ENCODE data around the gene DPYD. TPM values are rescaled to one million over a fixed set of nuclear protein-coding genes. Genes with fewer than 3 reads are reported as not detected.

Gene DPYD
- total RNA-seq, 1 experiment from 2014 or later, result 7.0 TPM

- no TSS peak for BruUV-seq (replicated peaks)
- no peaks in the 10 kb centered on the region for H3K4me1 ChIP-seq
- no peak for DNase-seq
- intact Hi-C loops (cut with micrococcal nuclease; ENCODE audit: unreplicated experiment), result no loop called here
- no peak overlapping the region for H3K4me3 ChIP-seq (ENCODE audit: low read depth, low read length)
- H3K27me3 Mint-ChIP-seq (ENCODE audit: insufficient read depth, unreplicated experiment), result no peaks in the 10 kb centered on the region
- TF ChIP-seq, protein P1, sequence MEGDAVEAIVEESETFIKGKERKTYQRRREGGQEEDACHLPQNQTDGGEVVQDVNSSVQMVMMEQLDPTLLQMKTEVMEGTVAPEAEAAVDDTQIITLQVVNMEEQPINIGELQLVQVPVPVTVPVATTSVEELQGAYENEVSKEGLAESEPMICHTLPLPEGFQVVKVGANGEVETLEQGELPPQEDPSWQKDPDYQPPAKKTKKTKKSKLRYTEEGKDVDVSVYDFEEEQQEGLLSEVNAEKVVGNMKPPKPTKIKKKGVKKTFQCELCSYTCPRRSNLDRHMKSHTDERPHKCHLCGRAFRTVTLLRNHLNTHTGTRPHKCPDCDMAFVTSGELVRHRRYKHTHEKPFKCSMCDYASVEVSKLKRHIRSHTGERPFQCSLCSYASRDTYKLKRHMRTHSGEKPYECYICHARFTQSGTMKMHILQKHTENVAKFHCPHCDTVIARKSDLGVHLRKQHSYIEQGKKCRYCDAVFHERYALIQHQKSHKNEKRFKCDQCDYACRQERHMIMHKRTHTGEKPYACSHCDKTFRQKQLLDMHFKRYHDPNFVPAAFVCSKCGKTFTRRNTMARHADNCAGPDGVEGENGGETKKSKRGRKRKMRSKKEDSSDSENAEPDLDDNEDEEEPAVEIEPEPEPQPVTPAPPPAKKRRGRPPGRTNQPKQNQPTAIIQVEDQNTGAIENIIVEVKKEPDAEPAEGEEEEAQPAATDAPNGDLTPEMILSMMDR (IDR thresholded peaks at IDR 0.05; ENCODE audit: insufficient read depth in 1 of 2, low read depth in 1 of 2, low read length in 1 of 2, severe bottlenecking in 1 of 2, unreplicated experiment in 1 of 2), result no peak
- H3K36me3 Mint-ChIP-seq (ENCODE audit: insufficient read depth, unreplicated experiment), result no peaks in the 10 kb centered on the region
- H3K9me3 Mint-ChIP-seq (ENCODE audit: unreplicated experiment), result no peaks in the 10 kb centered on the region
- H3K27me3 ChIP-seq (replicated peaks; ENCODE audit: control insufficient read depth, insufficient read depth, low read length), result no peaks in the 10 kb centered on the region
- no peak overlapping the region for H3K4me3 Mint-ChIP-seq (ENCODE audit: unreplicated experiment)
- POLR2A ChIA-PET, result no interaction called here
- no peaks in the 10 kb centered on the region for H3K9me3 ChIP-seq
- H3K36me3 ChIP-seq (ENCODE audit: control insufficient read depth, insufficient read depth, low read length), result no peaks in the 10 kb centered on the region
- no peaks in the 10 kb centered on the region for H3K4me1 Mint-ChIP-seq (ENCODE audit: low read depth, unreplicated experiment)
- no peak overlapping the region for H3K27ac Mint-ChIP-seq (ENCODE audit: unreplicated experiment)
- CTCF ChIA-PET, result no interaction called here
These were observed 7.2 kb downstream of the DPYD start for GRCh38 chr1:97913506-97914139.

DNA sequence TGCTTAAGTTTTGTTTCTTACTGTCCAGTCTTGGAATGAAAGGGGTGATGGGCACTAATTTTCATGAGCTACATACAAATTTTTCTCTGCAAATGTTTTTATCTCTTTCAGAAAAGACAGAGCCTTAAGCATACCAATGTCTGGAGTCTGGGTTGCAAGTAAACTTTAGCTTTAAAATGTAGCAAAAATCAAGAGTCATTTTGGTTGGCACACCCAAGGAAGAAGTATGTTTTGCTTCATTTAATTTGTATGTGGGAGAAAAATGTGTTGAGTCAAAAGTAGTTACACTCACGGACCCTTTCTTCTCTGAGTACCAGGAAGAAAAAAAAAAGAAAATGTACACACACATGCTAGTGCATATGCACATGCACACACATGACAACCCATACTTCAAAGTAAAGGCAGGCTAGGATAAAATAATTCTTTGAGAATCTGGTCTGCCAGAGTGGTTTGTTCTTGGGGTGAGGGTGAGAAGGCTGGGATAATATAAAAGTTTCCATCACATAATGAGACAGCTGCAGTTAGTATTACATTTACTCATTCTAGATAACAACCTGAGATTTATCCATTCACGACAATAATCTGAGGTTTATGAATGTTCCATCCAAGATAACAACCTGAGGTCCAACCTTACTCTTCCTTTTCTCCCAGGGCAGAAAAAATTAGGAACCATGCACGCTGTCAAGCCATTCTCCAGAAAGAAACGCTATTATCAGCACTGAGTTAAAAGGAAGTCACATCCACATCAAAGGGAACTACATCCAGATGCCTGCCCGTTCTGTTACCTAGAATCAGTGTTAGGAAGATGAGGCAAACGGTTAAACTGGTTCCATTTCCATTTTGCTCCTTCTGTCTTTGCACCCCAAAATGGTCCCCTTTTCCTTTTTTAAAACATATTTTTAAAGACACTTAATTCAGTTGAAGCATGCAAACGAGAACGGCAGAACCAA is 9.3 kb downstream of the DPYD start:
- TF ChIP-seq, protein P1 (IDR thresholded peaks at IDR 0.05; ENCODE audit: insufficient read depth in 1 of 2, low read depth in 1 of 2, low read length in 1 of 2, severe bottlenecking in 1 of 2, unreplicated experiment in 1 of 2), result no peak
- no peaks in the 10 kb centered on the region for H3K4me1 Mint-ChIP-seq (ENCODE audit: low read depth, unreplicated experiment)
- DNase-seq, result no peak
- POLR2A ChIA-PET, result no interaction called here
- H3K4me3 Mint-ChIP-seq (ENCODE audit: unreplicated experiment), result no peak overlapping the region
- H3K36me3 Mint-ChIP-seq (ENCODE audit: insufficient read depth, unreplicated experiment), result no peaks in the 10 kb centered on the region
- H3K9me3 Mint-ChIP-seq (ENCODE audit: unreplicated experiment), result no peaks in the 10 kb centered on the region
- H3K4me3 ChIP-seq (ENCODE audit: low read depth, low read length), result no peak overlapping the region
- intact Hi-C loops (cut with micrococcal nuclease; ENCODE audit: unreplicated experiment), result no loop called here
- no peaks in the 10 kb centered on the region for H3K9me3 ChIP-seq
- CTCF ChIA-PET, result no interaction called here
- BruUV-seq (replicated peaks), result no TSS peak
- no peaks in the 10 kb centered on the region for H3K27me3 ChIP-seq (replicated peaks; ENCODE audit: control insufficient read depth, insufficient read depth, low read length)
- H3K27ac Mint-ChIP-seq (ENCODE audit: unreplicated experiment), result no peak overlapping the region
- no peaks in the 10 kb centered on the region for H3K4me1 ChIP-seq
- no peaks in the 10 kb centered on the region for H3K36me3 ChIP-seq (ENCODE audit: control insufficient read depth, insufficient read depth, low read length)
- no peaks in the 10 kb centered on the region for H3K27me3 Mint-ChIP-seq (ENCODE audit: insufficient read depth, unreplicated experiment)

DNA sequence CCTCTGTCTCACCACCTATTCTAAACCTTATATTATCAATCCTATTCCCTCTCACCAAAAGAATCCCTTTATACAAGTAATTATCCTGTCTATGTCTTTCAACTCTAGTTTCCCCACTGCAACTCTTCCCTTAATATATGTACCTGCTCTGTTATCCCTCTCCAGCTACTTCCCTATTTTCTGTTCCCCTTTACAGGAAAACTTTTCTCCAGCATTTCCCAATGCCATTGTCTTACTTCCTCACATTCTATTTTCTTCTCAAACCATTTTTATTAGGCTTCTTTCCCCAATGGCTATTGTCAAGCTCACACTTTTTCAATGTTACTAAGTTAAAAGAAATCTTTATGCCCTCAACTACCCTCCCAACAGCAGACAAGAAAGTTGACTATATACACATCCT is 11.6 kb downstream of the DPYD start:
- CTCF ChIA-PET, result no interaction called here
- Histone ChIP-seq H3K4me3 (ENCODE audit: low read depth, low read length) (no peak overlapping the region), H3K36me3 (ENCODE audit: control insufficient read depth, insufficient read depth, low read length) (no peaks in the 10 kb centered on the region), H3K9me3 (no peaks in the 10 kb centered on the region), H3K27me3 (replicated peaks; ENCODE audit: control insufficient read depth, insufficient read depth, low read length) (no peaks in the 10 kb centered on the region), H3K4me1 (no peaks in the 10 kb centered on the region)
- Mint-ChIP-seq H3K27me3 (ENCODE audit: insufficient read depth, unreplicated experiment) (no peaks in the 10 kb centered on the region), H3K36me3 (ENCODE audit: insufficient read depth, unreplicated experiment) (no peaks in the 10 kb centered on the region), H3K4me1 (ENCODE audit: low read depth, unreplicated experiment) (no peaks in the 10 kb centered on the region), H3K27ac (ENCODE audit: unreplicated experiment) (no peak overlapping the region), H3K4me3 (ENCODE audit: unreplicated experiment) (no peak overlapping the region), H3K9me3 (ENCODE audit: unreplicated experiment) (no peaks in the 10 kb centered on the region)
- POLR2A ChIA-PET, result no interaction called here
- intact Hi-C loops (cut with micrococcal nuclease; ENCODE audit: unreplicated experiment), result no loop called here
- no TSS peak for BruUV-seq (replicated peaks)
- no peak for DNase-seq
- TF ChIP-seq, protein P1 (IDR thresholded peaks at IDR 0.05; ENCODE audit: insufficient read depth in 1 of 2, low read depth in 1 of 2, low read length in 1 of 2, severe bottlenecking in 1 of 2, unreplicated experiment in 1 of 2), result no peak
